Measurements from ENCODE around the gene ZNRF1. TPM values are rescaled to one million over a fixed set of nuclear protein-coding genes. Genes with fewer than 3 reads are reported as not detected.

The ZNRF1 gene
- polyA plus RNA-seq, 1 donor = 14.0 TPM

GRCh38 chr16:75039941-75040340 is 41.1 kb downstream of the ZNRF1 start:
- WGBS (ENCODE audit: insufficient coverage, low lambda C conversion rate) = 96% methylated on average over 4 of the region's 6 CpGs

GRCh38 chr16:75042426-75043174 is 43.8 kb downstream of the ZNRF1 start:
- peaks cover 4% of the 10 kb centered on the region for H3K9me3 ChIP-seq (ENCODE audit: control insufficient read depth, low read depth, low read length)
- H3K36me3 ChIP-seq (ENCODE audit: control insufficient read depth, insufficient read depth, low read length) = no peaks in the 10 kb centered on the region
- H3K4me3 ChIP-seq (ENCODE audit: low read length) = no peak overlapping the region
- no peak for DNase-seq
- no peaks in the 10 kb centered on the region for H3K27me3 ChIP-seq (ENCODE audit: control insufficient read depth, insufficient read depth, low read length)
- WGBS (ENCODE audit: insufficient coverage, low lambda C conversion rate) = 100% methylated on average over 2 of the region's 8 CpGs
- no peak overlapping the region for H3K27ac ChIP-seq (ENCODE audit: low read length)
- H3K4me1 ChIP-seq (ENCODE audit: control insufficient read depth, insufficient read depth, low read length) = no peaks in the 10 kb centered on the region

More at GRCh38 chr16:75039941-75040340, 41.1 kb downstream of the ZNRF1 start:
- Histone ChIP-seq H3K9me3 (ENCODE audit: control insufficient read depth, low read depth, low read length) (peaks cover 7% of the 10 kb centered on the region), H3K36me3 (ENCODE audit: control insufficient read depth, insufficient read depth, low read length) (no peaks in the 10 kb centered on the region), H3K4me3 (ENCODE audit: low read length) (no peak overlapping the region), H3K4me1 (ENCODE audit: control insufficient read depth, insufficient read depth, low read length) (no peaks in the 10 kb centered on the region), H3K27ac (ENCODE audit: low read length) (no peak overlapping the region), H3K27me3 (ENCODE audit: control insufficient read depth, insufficient read depth, low read length) (no peaks in the 10 kb centered on the region)
- DNase-seq = no peak

GRCh38 chr16:75043175-75043895 is 44.5 kb downstream of the ZNRF1 start:
- Histone ChIP-seq H3K27ac (ENCODE audit: low read length) (no peak overlapping the region), H3K4me3 (ENCODE audit: low read length) (no peak overlapping the region), H3K9me3 (ENCODE audit: control insufficient read depth, low read depth, low read length) (peaks cover under 1% of the 10 kb centered on the region), H3K4me1 (ENCODE audit: control insufficient read depth, insufficient read depth, low read length) (no peaks in the 10 kb centered on the region), H3K36me3 (ENCODE audit: control insufficient read depth, insufficient read depth, low read length) (no peaks in the 10 kb centered on the region), H3K27me3 (ENCODE audit: control insufficient read depth, insufficient read depth, low read length) (no peaks in the 10 kb centered on the region)
- DNase-seq = no peak
- no CpG with 5 or more reads among the region's 2 CpGs for WGBS (ENCODE audit: insufficient coverage, low lambda C conversion rate)

- no peaks in the 10 kb centered on the region for H3K36me3 ChIP-seq (ENCODE audit: control insufficient read depth, insufficient read depth, low read length)
- no peak overlapping the region for H3K4me3 ChIP-seq (ENCODE audit: low read length)
- H3K4me1 ChIP-seq (ENCODE audit: control insufficient read depth, insufficient read depth, low read length) = no peaks in the 10 kb centered on the region
- no peak overlapping the region for H3K27ac ChIP-seq (ENCODE audit: low read length)
- peaks cover 5% of the 10 kb centered on the region for H3K9me3 ChIP-seq (ENCODE audit: control insufficient read depth, low read depth, low read length)
- no peak for DNase-seq
- 100% methylated on average over 1 of the region's 3 CpGs for WGBS (ENCODE audit: insufficient coverage, low lambda C conversion rate)
- no peaks in the 10 kb centered on the region for H3K27me3 ChIP-seq (ENCODE audit: control insufficient read depth, insufficient read depth, low read length)
These were observed 46.1 kb downstream of the ZNRF1 start for GRCh38 chr16:75044800-75045361.

- no peak for DNase-seq
- Histone ChIP-seq H3K27me3 (ENCODE audit: control insufficient read depth, insufficient read depth, low read length) (no peaks in the 10 kb centered on the region), H3K9me3 (ENCODE audit: control insufficient read depth, low read depth, low read length) (peaks cover 5% of the 10 kb centered on the region), H3K27ac (ENCODE audit: low read length) (no peak overlapping the region), H3K4me3 (ENCODE audit: low read length) (no peak overlapping the region), H3K36me3 (ENCODE audit: control insufficient read depth, insufficient read depth, low read length) (no peaks in the 10 kb centered on the region), H3K4me1 (ENCODE audit: control insufficient read depth, insufficient read depth, low read length) (no peaks in the 10 kb centered on the region)
- no CpG with 5 or more reads among the region's 3 CpGs for WGBS (ENCODE audit: insufficient coverage, low lambda C conversion rate)
These were observed 46.6 kb downstream of the ZNRF1 start for GRCh38 chr16:75045424-75045823.

GRCh38 chr16:75048054-75048453 is 49.2 kb downstream of the ZNRF1 start:
- H3K9me3 ChIP-seq (ENCODE audit: control insufficient read depth, low read depth, low read length) = peaks cover 5% of the 10 kb centered on the region
- no peak overlapping the region for H3K27ac ChIP-seq (ENCODE audit: low read length)
- H3K4me1 ChIP-seq (ENCODE audit: control insufficient read depth, insufficient read depth, low read length) = no peaks in the 10 kb centered on the region
- H3K27me3 ChIP-seq (ENCODE audit: control insufficient read depth, insufficient read depth, low read length) = no peaks in the 10 kb centered on the region
- no peak overlapping the region for H3K4me3 ChIP-seq (ENCODE audit: low read length)
- WGBS (ENCODE audit: insufficient coverage, low lambda C conversion rate) = no CpG with 5 or more reads among the region's 4 CpGs
- H3K36me3 ChIP-seq (ENCODE audit: control insufficient read depth, insufficient read depth, low read length) = no peaks in the 10 kb centered on the region
- DNase-seq = no peak

- no peak for DNase-seq
- H3K4me1 ChIP-seq (ENCODE audit: control insufficient read depth, insufficient read depth, low read length) = peaks cover under 1% of the 10 kb centered on the region
- 94% methylated on average over 4 of the region's 8 CpGs for WGBS (ENCODE audit: insufficient coverage, low lambda C conversion rate)
- H3K27ac ChIP-seq (ENCODE audit: low read length) = no peak overlapping the region
- H3K27me3 ChIP-seq (ENCODE audit: control insufficient read depth, insufficient read depth, low read length) = no peaks in the 10 kb centered on the region
- peaks cover 5% of the 10 kb centered on the region for H3K9me3 ChIP-seq (ENCODE audit: control insufficient read depth, low read depth, low read length)
- no peaks in the 10 kb centered on the region for H3K36me3 ChIP-seq (ENCODE audit: control insufficient read depth, insufficient read depth, low read length)
- H3K4me3 ChIP-seq (ENCODE audit: low read length) = no peak overlapping the region
These were observed 49.7 kb downstream of the ZNRF1 start for GRCh38 chr16:75048530-75048929.

GRCh38 chr16:75052481-75053202 is 53.8 kb downstream of the ZNRF1 start:
- H3K36me3 ChIP-seq (ENCODE audit: control insufficient read depth, insufficient read depth, low read length) = no peaks in the 10 kb centered on the region
- no peak overlapping the region for H3K27ac ChIP-seq (ENCODE audit: low read length)
- H3K9me3 ChIP-seq (ENCODE audit: control insufficient read depth, low read depth, low read length) = peaks cover 5% of the 10 kb centered on the region
- H3K4me1 ChIP-seq (ENCODE audit: control insufficient read depth, insufficient read depth, low read length) = peaks cover 16% of the 10 kb centered on the region
- H3K4me3 ChIP-seq (ENCODE audit: low read length) = no peak overlapping the region
- H3K27me3 ChIP-seq (ENCODE audit: control insufficient read depth, insufficient read depth, low read length) = no peaks in the 10 kb centered on the region
- no CpG with 5 or more reads among the region's 6 CpGs for WGBS (ENCODE audit: insufficient coverage, low lambda C conversion rate)
- no peak for DNase-seq

- no peaks in the 10 kb centered on the region for H3K27me3 ChIP-seq (ENCODE audit: control insufficient read depth, insufficient read depth, low read length)
- H3K4me1 ChIP-seq (ENCODE audit: control insufficient read depth, insufficient read depth, low read length) = peaks cover 16% of the 10 kb centered on the region
- H3K4me3 ChIP-seq (ENCODE audit: low read length) = no peak overlapping the region
- no peaks in the 10 kb centered on the region for H3K36me3 ChIP-seq (ENCODE audit: control insufficient read depth, insufficient read depth, low read length)
- WGBS (ENCODE audit: insufficient coverage, low lambda C conversion rate) = no CpG with 5 or more reads among the region's 4 CpGs
- peak overlapping the region; percentile 56 for H3K27ac ChIP-seq (ENCODE audit: low read length)
- peaks cover 5% of the 10 kb centered on the region for H3K9me3 ChIP-seq (ENCODE audit: control insufficient read depth, low read depth, low read length)
- peak; percentile 88 to 94 for DNase-seq
These were observed 55.1 kb downstream of the ZNRF1 start for GRCh38 chr16:75053791-75054555.
